A549 (cell line): Measurements from ENCODE around the gene FAM9C. TPM values are rescaled to one million over a fixed set of nuclear protein-coding genes. Genes with fewer than 3 reads are reported as not detected.
A peak's percentile ranks its signal among the peaks of the same experiment; 100 is the strongest.

Experiments
- ATAC-seq, 2 experiments: fragments of 200-7000 bp in 1 of 2; fragments of >200 bp in 1 of 2; cut with Nextera tagmentation in 1 of 2; cut with Tn5 transposase in 1 of 2; 3 replicates each; pipeline versions ENCODE4 v1.8.0 to v1.9.1; 2018 to 2020; ENCODE audit warnings: mild to moderate bottlenecking in 1 of 2, moderate library complexity in 1 of 2
- CTCF ChIA-PET: fragments of 300-600 bp; sonication (Branson Sonifier 250); formaldehyde crosslinking; extraction: SDS; loops from one replicate; lab custom pipeline; 2021; ENCODE audit warnings: antibody characterized with exemption, inconsistent platforms; lab: Yijun Ruan, JAX
- POLR2A ChIA-PET: fragments of 350-600 bp; formaldehyde crosslinking; extraction: SDS; loops from one replicate; lab custom pipeline; 2021; ENCODE audit warnings: antibody characterized with exemption, inconsistent platforms; lab: Yijun Ruan, JAX
- DNase-seq, 2 experiments: peaks; one replicate each; pipeline versions ENCODE4 v3.0.0 to v3.0.0-alpha.2; 2011 to 2016; ENCODE audit warnings: low read depth in 1 of 2, low spot score in 1 of 2
- FAIRE-seq: peaks from 2 replicates; lab custom pipeline; 2011; peaks lifted over from hg19 to GRCh38; lab: Jason Lieb, UNC
- H3K27ac ChIP-seq, 2 experiments: fragments of >200 bp; sonication (Bioruptor Twin); formaldehyde crosslinking; 3 replicates each; pipeline ENCODE4 v1.5.1; 2016 to 2017
- H3K4me1 ChIP-seq: fragments of >200 bp; sonication (Bioruptor Twin); formaldehyde crosslinking; 3 replicates; pipeline ENCODE4 v1.6.1; 2016
- H3K4me2 ChIP-seq: fragments of >200 bp; sonication (Bioruptor Twin); formaldehyde crosslinking; 3 replicates; pipeline ENCODE4 v1.6.1; 2016
- H3K4me3 ChIP-seq: fragments of >200 bp; sonication (Bioruptor Twin); formaldehyde crosslinking; 3 replicates; pipeline ENCODE4 v1.5.1; 2016
- H3K9me3 ChIP-seq: fragments of >200 bp; sonication (Bioruptor Twin); formaldehyde crosslinking; 3 replicates; pipeline ENCODE4 v1.6.1; 2016
- CBX2 ChIP-seq: fragments of 200-600 bp; sonication (generic); IDR thresholded peaks from 2 replicates; pipeline ENCODE4 v1.6.1; 2016; ENCODE audit warnings: low read depth, mild to moderate bottlenecking, borderline replicate concordance
- CHD4 ChIP-seq: fragments of 200-600 bp; sonication (generic); IDR thresholded peaks from 2 replicates; pipeline ENCODE4 v1.6.1; 2016; ENCODE audit warnings: antibody characterized with exemption, mild to moderate bottlenecking, borderline replicate concordance
- EP300 ChIP-seq, 2 experiments: fragments of >200 bp; sonication (Bioruptor Twin); formaldehyde crosslinking; IDR thresholded peaks; 2 replicates in 1 of 2; 3 replicates in 1 of 2; pipeline ENCODE4 v1.6.1; 2016 to 2017
- ESRRA ChIP-seq: fragments of 150-350 bp; IDR thresholded peaks from 2 replicates; pipeline ENCODE4 v1.6.1; 2014; ENCODE audit warnings: mild to moderate bottlenecking, low read length, borderline replicate concordance
- FOSL2 ChIP-seq, 2 experiments: fragments of 450-650 bp in 1 of 2; fragments of >200 bp in 1 of 2; sonication (Bioruptor Twin) in 1 of 2; formaldehyde crosslinking; IDR thresholded peaks; 2 replicates each; pipeline versions ENCODE4 v1.5.0 to v1.6.1; 2016 to 2020; ENCODE audit warnings: mild to moderate bottlenecking in 1 of 2, moderate library complexity in 1 of 2
- GATA3 ChIP-seq: IDR thresholded peaks from 2 replicates; pipeline ENCODE4 v1.6.1; 2012; ENCODE audit warnings: borderline replicate concordance
- HOXB13 ChIP-seq: fragments of 250-450 bp; sonication (Bioruptor Pico); IDR thresholded peaks from 2 replicates; pipeline ENCODE4 v1.5.0; 2020; ENCODE audit warnings: low read depth, mild to moderate bottlenecking, moderate library complexity
- JUN ChIP-seq, 2 experiments: fragments of >200 bp; sonication (Bioruptor Twin); formaldehyde crosslinking; IDR thresholded peaks; 2 replicates in 1 of 2; 3 replicates in 1 of 2; pipeline ENCODE4 v1.6.1; 2016 to 2017
- JUNB ChIP-seq: fragments of >200 bp; sonication (Bioruptor Twin); formaldehyde crosslinking; IDR thresholded peaks from 2 replicates; pipeline ENCODE4 v1.6.1; 2016
- KDM1A ChIP-seq: fragments of 200-600 bp; sonication (generic); IDR thresholded peaks from 2 replicates; pipeline ENCODE4 v1.6.1; 2016; ENCODE audit warnings: low read depth, mild to moderate bottlenecking
- MAZ ChIP-seq: fragments of 150-350 bp; IDR thresholded peaks from 2 replicates; pipeline ENCODE4 v1.6.1; 2014; ENCODE audit warnings: antibody characterized with exemption, low read depth, low read length, borderline replicate concordance
- NR3C1 ChIP-seq: fragments of >200 bp; sonication (Bioruptor Twin); formaldehyde crosslinking; IDR thresholded peaks from 3 replicates; pipeline ENCODE4 v1.6.1; 2017
- RARB ChIP-seq: fragments of 250-450 bp; sonication (Bioruptor Pico); IDR thresholded peaks from 2 replicates; pipeline ENCODE4 v1.8.0; 2021; ENCODE audit warnings: mild to moderate bottlenecking, moderate library complexity
- WGBS: methylation state at CpG from one replicate; pipeline ENCODE4 v1.1.6; 2017; ENCODE audit errors: missing lambda C conversion rate; 5-methylcytosine and 5-hydroxymethylcytosine counted together
- polyA plus RNA-seq, 4 experiments: library from polyadenylated mRNA; depleted of rRNA in 3 of 4; stranded (reverse); fragments of >200 nt; fragmentation: RNase III in 1 of 4; extraction: RNeasy Plus Mini Kit Qiagen cat#74134 plus additional on column Dnase treatment in 1 of 4; gene quantifications; 2 replicates in 3 of 4; 3 replicates in 1 of 4; pipeline ENCODE4 v1.2.3, GENCODE V29; 2011 to 2017
- TF ChIP-seq, protein P1 (sequence below): fragments of >200 bp; sonication (Bioruptor Twin); formaldehyde crosslinking; IDR thresholded peaks from 3 replicates; pipeline ENCODE4 v1.6.1; 2016
- TF ChIP-seq, protein P2 (sequence below): fragments of 450-650 bp; IDR thresholded peaks from 2 replicates; pipeline ENCODE4 v1.6.1; 2014; ENCODE audit warnings: antibody characterized with exemption
- TF ChIP-seq, protein P3 (sequence below): IDR thresholded peaks from 2 replicates; pipeline ENCODE4 v1.6.1; 2012
- TF ChIP-seq, protein P4 (sequence below): fragments of >200 bp; sonication (Bioruptor Twin); formaldehyde crosslinking; IDR thresholded peaks from 2 replicates; pipeline ENCODE4 v1.6.1; 2016
- TF ChIP-seq, protein P5 (sequence below): fragments of 200-600 bp; sonication (generic); IDR thresholded peaks from 2 replicates; pipeline ENCODE4 v1.6.1; 2016; ENCODE audit warnings: antibody characterized with exemption, mild to moderate bottlenecking, moderate library complexity

Gene FAM9C
- polyA plus RNA-seq, 2 of the 4 experiments (the other 2 are of a cell fraction) = 0.03 TPM; not detected in 1

DNA sequence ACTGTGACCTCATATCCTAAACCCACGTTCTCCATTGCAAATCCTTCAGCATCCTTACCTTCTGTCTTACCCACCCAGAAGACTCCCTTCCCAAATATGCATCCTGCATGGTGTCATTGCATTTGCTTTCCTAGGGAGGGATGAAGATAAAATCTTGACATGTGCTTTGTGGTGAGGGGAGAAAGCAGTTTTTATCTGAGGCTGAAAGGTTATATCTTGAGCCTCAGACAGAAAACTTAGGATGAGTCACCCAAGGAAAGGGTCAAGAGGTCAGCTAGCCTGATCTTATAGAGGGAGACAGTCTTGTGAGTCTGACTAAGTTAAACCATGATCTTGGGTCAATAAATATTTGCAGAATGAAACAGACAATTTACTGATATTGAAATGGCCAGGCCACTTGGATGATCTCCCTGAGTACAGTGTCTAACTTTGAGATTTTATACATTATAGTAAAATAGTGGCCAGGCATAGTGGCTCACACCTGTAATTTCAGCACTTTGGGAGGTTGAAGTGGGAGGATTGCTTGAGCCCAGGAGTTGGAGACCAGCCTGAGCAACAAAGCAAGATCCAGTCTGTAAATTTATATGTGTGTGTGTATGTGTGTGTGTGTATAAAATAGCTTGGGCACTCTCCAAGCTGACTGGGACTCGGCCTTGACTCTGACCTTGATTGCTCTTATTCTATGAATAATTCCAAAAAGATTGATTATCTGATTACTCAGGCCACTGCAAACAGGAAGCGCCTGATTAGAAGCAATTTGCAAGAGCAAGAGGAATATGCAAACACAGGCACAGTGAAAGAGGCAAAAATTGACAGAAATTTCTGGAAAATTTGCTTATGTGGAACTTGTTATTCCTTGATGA lies 15.4 kb upstream of the FAM9C start (continued):
- TF ChIP-seq HOXB13 (CRISPR knock-in tag) (no peak), EP300 (IDR thresholded peaks at IDR 0.05) (peak; percentile 58 to 65; a peak in 2 of 5 replicates), GATA3 (peak; percentile 94), FOSL2 (IDR thresholded peaks at IDR 0.05) (peak; percentile 80), FOSL2 (CRISPR knock-in tag; IDR thresholded peaks at IDR 0.05) (peak; percentile 95), JUN (IDR thresholded peaks at IDR 0.05) (peak; percentile 66 to 67; a peak in 2 of 5 replicates), NR3C1 (no peak), JUNB (peak; percentile 92), RARB (CRISPR knock-in tag) (0 out of 2 replicates have a peak, but pooled peaks have one; percentile 46), KDM1A (no peak), ESRRA (no peak), CHD4 (no peak)
- TF ChIP-seq, protein P1, sequence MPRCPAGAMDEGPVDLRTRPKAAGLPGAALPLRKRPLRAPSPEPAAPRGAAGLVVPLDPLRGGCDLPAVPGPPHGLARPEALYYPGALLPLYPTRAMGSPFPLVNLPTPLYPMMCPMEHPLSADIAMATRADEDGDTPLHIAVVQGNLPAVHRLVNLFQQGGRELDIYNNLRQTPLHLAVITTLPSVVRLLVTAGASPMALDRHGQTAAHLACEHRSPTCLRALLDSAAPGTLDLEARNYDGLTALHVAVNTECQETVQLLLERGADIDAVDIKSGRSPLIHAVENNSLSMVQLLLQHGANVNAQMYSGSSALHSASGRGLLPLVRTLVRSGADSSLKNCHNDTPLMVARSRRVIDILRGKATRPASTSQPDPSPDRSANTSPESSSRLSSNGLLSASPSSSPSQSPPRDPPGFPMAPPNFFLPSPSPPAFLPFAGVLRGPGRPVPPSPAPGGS = peak; percentile 62; the same call in 1 of the 3 replicates
- TF ChIP-seq, protein P2, sequence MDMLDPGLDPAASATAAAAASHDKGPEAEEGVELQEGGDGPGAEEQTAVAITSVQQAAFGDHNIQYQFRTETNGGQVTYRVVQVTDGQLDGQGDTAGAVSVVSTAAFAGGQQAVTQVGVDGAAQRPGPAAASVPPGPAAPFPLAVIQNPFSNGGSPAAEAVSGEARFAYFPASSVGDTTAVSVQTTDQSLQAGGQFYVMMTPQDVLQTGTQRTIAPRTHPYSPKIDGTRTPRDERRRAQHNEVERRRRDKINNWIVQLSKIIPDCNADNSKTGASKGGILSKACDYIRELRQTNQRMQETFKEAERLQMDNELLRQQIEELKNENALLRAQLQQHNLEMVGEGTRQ = no peak
- TF ChIP-seq, protein P3, sequence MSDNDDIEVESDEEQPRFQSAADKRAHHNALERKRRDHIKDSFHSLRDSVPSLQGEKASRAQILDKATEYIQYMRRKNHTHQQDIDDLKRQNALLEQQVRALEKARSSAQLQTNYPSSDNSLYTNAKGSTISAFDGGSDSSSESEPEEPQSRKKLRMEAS = peak; percentile 86
- TF ChIP-seq, protein P4, sequence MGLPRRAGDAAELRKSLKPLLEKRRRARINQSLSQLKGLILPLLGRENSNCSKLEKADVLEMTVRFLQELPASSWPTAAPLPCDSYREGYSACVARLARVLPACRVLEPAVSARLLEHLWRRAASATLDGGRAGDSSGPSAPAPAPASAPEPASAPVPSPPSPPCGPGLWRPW = no peak
- TF ChIP-seq, all 56 proteins: peak for 12

DNA sequence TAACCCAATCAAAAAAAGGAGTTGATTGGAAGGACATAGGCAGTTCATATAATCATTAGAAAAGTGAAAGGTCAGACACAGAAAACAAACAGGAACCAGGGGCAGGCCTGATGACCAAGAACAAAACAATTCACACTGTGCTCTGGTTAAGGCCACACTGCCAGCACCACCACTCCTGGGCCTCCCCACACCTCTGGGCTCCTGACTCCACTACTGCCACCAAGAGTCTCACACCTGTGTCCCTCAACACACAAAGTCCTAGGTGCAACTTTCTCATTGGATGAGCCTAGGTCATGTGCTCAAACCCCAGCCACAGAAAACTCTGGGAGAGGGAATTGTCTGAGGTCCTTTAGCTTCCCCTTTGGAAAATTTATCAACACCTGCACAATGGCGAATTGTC lies 11.1 kb upstream of the FAM9C start:
- Histone ChIP-seq H3K4me3 (no peak overlapping the region), H3K4me1 (peaks cover 33% of the 10 kb centered on the region), H3K4me2 (no peak overlapping the region), H3K27ac (peak overlapping the region; percentile 41 to 91; a peak in 5 of 6 replicates), H3K9me3 (peaks cover 7% of the 10 kb centered on the region; the same call in 2 of the 3 replicates)
- FAIRE-seq (no peak), ATAC-seq (no peak), DNase-seq (no peak)
- ChIA-PET CTCF (interaction anchor here (0.6 kb wide), 1 partner anchor 326 kb away, joined by 3 read pairs; no protein-coding TSS in a partner anchor), POLR2A (no interaction called here)
- WGBS = 94% methylated on average over 1 of the region's 1 CpG
- TF ChIP-seq, protein P5, sequence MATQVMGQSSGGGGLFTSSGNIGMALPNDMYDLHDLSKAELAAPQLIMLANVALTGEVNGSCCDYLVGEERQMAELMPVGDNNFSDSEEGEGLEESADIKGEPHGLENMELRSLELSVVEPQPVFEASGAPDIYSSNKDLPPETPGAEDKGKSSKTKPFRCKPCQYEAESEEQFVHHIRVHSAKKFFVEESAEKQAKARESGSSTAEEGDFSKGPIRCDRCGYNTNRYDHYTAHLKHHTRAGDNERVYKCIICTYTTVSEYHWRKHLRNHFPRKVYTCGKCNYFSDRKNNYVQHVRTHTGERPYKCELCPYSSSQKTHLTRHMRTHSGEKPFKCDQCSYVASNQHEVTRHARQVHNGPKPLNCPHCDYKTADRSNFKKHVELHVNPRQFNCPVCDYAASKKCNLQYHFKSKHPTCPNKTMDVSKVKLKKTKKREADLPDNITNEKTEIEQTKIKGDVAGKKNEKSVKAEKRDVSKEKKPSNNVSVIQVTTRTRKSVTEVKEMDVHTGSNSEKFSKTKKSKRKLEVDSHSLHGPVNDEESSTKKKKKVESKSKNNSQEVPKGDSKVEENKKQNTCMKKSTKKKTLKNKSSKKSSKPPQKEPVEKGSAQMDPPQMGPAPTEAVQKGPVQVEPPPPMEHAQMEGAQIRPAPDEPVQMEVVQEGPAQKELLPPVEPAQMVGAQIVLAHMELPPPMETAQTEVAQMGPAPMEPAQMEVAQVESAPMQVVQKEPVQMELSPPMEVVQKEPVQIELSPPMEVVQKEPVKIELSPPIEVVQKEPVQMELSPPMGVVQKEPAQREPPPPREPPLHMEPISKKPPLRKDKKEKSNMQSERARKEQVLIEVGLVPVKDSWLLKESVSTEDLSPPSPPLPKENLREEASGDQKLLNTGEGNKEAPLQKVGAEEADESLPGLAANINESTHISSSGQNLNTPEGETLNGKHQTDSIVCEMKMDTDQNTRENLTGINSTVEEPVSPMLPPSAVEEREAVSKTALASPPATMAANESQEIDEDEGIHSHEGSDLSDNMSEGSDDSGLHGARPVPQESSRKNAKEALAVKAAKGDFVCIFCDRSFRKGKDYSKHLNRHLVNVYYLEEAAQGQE = no peak
- TF ChIP-seq CBX2 = no peak
- TF ChIP-seq, protein P4 = no peak
- no peak for TF ChIP-seq GATA3
- TF ChIP-seq MAZ = no peak
